ENCODE measurements around the gene SRCAP.

Gene SRCAP

DNA sequence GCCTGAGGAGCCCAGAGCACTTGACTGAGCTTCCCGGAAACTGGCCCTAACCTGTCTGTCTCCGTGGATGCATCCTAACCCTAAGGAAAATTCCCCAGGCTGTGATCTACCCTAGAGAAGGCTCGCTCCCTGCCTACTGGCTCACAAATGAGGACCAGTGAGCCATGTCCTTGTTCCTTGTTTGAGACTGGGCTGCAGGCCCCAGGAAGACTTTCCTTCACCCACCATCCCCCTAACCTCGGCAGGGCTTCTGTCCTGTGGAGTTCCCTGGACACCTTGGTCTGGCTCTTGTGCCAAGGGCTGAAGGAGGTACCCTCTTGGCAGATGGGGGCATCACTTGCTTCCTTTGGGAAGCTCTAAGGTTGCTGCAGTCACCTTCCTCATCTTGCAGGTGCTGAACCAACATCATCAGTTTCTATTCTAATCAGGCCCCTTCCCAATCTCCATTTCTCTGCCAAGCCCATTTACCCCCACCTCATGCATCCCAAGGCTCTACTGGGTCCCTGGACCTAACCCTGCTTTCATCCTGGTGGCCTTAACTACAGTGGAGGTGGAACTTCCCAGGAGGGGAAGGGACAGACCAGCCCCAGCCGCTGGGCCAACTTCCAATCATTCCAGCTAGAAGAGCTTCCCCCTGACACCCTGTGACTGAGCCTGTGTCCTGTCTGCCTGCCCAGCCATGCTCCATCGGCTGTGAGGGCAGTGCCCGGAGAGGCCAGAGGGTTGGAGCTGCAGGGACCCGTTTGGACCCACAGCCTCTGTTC is 75.6 kb downstream of the SRCAP start:
- DNase-seq (ENCODE audit: low read depth, low spot score), result no peak

DNA sequence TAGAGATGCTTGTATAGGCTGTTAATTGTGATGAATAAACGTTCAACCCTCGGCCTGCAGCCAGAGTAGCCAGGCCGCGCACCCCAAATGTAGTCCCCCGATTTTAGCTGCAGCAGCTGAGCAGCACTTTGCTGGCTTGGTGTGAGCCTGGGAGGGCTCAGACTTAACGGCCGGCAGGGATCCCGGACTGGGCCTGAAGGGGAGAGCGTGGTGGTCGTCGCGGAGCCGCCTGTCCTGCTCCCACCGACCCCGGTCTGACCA is 76.1 kb downstream of the SRCAP start:
- DNase-seq (ENCODE audit: low read depth, low spot score), result no peak

DNA sequence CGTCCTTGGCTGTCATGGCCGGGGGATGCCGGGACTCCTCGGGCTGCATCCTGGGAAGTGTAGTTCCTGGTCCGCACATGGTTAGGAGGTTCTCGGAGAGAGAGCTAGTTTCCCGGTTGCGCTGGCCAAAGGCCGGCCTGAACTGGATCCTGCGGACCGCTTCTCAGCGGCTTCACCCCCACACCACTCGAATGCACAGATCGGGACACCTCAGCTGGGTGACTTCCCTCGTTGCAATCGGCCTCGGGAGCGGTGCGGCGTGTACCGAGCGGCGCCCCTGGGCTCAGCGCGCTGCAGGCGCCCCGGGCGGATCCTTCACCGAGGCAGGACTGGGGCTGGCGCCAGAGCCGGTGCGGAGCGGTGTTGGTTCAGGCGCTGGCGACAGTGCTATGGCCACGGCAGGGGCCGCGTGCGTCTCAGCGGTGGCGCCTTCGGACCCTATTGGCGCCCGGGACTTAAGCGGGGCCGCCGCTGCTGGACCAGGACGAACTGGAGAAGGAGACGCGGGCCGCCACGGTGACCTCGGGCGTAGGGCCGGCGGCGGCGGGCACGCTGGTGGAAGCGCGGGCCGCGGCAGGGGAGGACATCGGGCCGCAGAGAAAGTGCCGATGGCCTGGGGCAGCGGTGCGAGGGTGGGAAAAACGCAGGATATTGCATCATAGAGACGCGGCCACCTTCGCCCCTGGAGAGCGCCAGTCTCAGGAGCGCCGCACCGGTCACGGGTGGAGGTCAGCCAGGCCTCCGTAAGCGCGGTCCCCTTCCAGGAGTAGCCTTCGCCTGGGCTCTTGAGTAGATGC is 76.6 kb downstream of the SRCAP start:
- DNase-seq (ENCODE audit: low read depth, low spot score), result no peak

- DNase-seq (ENCODE audit: low read depth, low spot score), result no peak
Measured at GRCh38 chr16:30777591-30778297, 78.8 kb downstream of the SRCAP start.

DNA sequence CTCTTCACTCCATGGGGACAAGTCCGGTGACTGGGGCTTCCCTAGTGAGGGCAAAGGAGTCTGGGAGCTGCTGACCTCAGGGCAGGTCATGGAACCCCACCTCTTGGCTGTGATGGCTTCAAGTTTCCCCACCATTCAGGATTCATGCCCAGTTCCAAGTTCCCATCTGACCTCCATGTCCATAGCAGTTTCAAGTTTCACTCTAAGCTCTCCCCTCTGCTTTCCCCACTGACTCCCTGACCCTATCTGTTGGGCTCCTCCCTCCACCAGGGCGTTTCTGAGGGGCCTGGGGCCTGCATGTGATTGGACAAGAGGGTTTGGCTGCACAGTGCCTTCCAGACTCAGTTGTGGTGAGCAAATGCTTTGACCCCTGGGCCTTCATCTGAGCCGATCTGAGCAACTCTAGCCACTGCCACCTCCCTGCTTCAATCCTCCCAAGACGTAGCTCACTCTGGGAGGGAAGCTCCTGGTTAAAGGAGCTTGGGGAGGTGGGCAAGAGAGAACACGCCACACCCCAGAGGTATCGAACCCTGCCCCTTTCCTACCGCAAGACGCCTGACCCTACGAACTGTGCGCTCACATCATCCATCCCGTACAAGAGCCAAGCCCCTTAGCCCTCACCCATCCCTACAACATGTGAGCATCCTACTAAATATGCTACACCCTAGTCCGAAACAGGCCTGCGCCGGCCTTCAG is 79.7 kb downstream of the SRCAP start:
- no peak for DNase-seq (ENCODE audit: low read depth, low spot score)

DNA sequence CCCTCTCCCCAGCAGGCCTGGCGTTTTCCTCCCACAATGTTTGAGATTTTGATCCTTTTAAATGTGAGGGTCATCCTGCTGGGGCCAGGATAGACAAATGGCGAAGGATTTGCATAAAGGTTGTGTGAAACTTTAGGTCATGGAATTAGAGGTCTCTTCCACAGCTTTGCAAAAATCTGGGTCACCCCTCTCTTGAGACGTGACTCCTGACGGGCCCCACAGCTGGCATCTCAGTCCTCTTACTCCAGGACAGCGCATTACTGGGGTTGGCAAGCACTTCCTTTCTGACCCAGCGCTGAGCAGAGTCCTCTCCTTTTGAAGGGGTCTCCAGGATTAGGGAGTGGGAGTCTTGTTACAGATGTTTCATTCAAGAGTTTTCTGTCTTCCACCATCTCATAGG is 80.6 kb downstream of the SRCAP start:
- DNase-seq (ENCODE audit: low read depth, low spot score), result no peak

DNA sequence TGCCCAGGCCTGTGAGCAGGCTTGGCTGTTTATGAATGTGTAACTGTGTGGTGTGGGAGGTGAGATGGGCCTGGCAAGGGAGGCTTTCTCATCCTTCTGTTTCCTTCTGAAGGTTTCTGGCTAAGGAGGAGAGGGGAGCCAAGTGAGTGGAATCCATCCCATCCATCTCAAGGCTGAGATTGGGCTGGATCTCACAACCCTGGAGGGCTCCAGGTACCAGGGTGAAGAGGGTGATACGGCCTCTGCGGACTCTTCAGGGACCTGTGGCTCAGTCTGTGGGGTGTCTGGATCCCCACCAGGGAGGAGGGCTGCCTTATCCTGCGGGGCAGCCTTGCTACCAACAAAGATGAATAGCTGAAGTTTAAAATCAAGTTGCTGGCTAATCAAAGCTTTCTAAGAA is 81.0 kb downstream of the SRCAP start:
- DNase-seq (ENCODE audit: low read depth, low spot score), result no peak

GRCh38 chr16:30780549-30780948 is 81.6 kb downstream of the SRCAP start:
- no peak for DNase-seq (ENCODE audit: low read depth, low spot score)

DNA sequence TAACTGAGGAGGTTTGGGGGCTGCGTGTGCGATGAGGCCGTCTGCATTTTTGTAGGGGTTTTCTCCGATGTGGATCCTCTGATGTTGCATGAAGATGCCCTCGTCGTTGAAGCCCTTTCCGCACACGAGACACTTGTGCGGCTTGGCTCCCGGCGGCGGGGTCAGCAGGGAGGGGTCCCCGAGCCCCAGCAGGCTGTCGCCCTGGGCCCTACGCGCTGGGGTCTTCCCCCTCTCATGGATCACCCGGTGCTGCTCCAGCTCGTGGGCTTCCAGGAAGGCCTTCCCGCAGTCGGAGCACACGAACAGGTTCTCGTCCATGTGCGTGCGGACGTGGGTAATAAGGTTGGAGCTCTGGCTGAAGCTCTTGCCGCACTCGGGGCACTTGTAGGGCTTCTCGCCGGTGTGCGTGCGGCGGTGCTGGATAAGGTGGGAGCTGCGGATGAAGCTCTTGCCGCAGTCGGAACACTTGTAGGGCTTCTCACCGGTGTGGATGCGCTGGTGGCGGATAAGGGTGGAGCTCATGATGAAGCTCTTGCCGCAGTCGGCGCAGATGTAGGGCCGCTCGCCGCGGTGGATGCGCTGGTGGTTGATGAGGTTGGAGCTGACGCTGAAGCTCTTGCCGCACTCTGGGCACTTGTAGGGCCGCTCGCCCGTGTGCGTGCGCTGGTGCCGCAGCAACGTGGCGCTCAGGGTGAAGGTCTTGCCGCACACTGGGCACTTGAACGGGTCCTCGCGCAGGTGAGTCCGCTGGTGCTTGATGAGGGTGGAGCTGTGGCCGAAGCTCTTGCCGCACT is 83.7 kb downstream of the SRCAP start:
- no peak for DNase-seq (ENCODE audit: low read depth, low spot score)

GRCh38 chr16:30783280-30784109 is 84.5 kb downstream of the SRCAP start:
- DNase-seq (ENCODE audit: low read depth, low spot score), result no peak

DNA sequence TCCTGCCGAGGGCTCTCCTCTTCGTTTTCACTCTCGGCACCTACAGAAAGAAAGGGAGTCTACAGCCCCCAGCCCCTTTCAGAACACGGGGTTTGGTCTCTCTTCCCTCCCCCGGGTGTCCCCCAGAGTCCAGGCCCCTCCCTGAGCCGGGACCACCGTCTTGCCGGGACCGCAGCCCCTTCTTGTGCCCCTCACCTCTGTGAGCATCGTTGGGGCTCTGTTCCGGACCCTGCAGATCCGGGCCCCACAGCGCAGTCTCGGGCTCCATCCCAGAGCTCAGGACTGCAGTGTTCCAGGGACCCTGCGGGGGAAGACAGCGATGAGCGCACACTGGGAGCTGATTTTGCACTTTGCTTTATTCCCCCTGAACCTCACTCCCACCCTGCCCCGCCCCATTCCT is 85.2 kb downstream of the SRCAP start:
- DNase-seq (ENCODE audit: low read depth, low spot score), result no peak

DNA sequence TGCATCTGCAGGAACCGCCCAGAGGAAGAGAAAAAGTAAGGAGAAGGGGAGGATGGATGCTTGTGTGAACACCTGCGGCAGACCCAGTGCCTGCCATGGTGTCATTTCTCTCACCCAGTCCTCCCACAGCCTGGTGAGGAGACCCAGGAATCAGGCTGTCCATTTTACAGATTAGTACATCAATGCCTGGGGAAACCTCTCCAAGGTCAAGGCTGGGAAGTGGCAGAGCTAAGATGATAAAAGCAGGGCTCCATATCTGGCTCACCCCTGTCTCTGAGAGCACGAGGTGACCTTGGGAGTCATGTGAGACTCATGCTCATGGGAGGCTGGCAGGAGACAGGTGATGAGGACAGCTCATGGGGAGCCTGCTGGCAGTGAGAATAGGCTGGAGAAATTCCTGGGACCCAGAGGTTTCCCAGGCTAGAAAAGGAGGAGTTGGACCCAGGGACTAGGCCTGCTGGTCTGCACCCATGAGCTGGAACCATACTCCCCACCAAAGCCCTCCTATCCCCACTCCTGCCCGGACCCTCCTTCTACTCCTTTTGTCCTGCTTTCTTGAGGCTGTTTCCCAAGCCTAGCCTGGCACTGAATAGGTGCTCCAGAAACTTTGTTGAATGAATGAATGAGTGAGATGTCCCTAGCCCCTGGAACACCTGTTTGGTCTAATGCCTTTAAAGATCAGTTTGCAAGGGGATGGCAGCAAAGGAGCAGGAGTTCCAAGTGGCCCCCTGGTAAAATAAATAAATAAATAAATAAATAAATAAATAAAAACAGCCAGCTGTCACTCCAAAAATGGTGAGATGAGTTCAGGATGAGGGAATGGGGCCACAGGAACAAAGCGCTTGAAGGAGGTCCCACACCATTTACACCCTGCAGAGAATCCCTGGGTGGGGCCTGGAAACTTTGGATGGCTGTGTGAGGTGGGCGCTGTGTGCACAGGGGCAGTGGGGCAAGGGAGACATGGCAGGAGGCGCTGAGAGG is 86.4 kb downstream of the SRCAP start:
- DNase-seq (ENCODE audit: low read depth, low spot score), result no peak

DNA sequence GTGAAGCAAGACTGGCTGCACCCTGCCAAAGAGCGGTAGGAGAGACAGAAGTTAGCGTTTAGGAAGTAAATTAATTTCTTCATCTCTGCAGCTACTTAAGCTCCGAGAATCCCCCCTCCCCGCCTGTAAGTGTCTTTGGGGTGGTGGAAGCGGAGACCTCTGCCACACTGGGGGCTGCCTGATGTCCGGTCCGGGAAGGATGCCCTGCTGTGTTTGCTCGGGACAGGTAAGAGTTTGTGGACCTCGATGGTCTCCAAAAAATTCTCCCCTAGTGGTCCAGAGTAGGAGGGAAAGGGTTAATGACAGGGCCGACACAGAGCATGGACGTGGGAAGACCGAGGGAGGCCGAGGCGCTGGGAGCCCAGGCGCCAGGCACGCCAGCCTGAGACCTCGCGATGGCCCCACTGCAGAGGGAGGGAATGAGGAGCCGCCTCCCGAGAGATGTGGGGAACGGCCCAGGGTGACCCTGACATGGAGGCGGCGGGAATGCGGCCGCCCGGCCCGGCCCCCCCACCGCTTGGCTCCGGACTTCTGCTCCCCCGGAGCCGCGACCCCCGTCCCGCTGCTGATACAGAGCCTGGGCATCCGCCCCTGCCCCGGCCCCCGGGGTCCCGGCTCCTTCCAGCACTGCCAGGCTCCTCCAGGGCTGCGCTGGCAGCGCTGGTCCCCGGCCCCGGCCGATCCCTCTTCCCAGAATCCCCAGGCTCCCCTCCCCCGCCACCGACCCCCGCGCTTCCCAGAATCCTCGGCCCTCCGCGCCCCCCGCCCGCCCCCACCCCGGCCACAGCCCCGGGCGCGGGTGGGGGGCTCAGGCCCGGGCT is 87.4 kb downstream of the SRCAP start:
- no peak for DNase-seq (ENCODE audit: low read depth, low spot score)

GRCh38 chr16:30786936-30787612 is 88.1 kb downstream of the SRCAP start, which contains the start of gene ZNF629:
Gene ZNF629, minus strand, starts transcription at chr16:30787205. Its CDS starts 2,723 bp downstream, at chr16:30784482.
- DNase-seq (ENCODE audit: low read depth, low spot score), result no peak

DNA sequence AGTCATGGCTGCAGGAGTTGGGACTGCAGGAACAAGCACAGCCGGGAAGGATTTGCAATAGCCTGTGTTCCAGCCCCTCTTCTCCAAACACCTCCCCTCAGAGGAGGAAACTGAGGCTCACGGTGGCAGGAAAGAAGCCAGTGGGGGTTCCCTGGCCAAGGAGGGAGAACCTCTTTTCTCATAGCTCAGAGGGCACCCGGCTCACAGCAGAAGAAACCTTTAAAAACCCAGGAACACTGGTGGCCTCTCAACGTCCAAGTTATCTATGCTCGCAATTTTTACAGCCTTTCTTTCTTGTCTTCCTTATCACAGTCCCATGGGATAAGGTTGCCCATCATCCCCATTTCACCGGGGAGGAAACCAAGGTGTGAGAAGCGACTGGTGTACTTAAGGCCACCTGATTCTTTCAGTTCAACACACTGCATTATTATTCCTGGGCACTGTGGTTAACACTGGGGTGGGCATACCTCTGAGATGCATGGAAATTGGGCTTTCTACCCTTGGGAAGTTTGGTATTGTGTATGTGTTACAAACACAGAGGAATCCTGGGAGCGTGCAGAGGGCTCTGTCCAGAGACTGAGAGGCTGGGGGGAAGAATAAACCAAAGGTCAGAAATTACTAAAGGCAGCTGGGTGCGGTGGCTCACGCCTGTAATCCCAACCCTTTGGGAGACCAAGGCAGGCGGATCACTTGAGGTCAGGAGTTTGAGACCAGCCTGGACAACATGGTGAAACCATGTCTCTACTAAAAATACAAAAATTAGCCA is 88.8 kb downstream of the SRCAP start:
- DNase-seq (ENCODE audit: low read depth, low spot score), result no peak
